Measurements from ENCODE around the gene ALS2. TPM values are rescaled to one million over a fixed set of nuclear protein-coding genes. Genes with fewer than 3 reads are reported as not detected.

ALS2 gene
- total and polyA plus RNA-seq, 2 of the 8 experiments (the other 6 are each of a cell fraction or from before 2014, with no cell fraction given): 12.1 to 34.5 TPM

DNA sequence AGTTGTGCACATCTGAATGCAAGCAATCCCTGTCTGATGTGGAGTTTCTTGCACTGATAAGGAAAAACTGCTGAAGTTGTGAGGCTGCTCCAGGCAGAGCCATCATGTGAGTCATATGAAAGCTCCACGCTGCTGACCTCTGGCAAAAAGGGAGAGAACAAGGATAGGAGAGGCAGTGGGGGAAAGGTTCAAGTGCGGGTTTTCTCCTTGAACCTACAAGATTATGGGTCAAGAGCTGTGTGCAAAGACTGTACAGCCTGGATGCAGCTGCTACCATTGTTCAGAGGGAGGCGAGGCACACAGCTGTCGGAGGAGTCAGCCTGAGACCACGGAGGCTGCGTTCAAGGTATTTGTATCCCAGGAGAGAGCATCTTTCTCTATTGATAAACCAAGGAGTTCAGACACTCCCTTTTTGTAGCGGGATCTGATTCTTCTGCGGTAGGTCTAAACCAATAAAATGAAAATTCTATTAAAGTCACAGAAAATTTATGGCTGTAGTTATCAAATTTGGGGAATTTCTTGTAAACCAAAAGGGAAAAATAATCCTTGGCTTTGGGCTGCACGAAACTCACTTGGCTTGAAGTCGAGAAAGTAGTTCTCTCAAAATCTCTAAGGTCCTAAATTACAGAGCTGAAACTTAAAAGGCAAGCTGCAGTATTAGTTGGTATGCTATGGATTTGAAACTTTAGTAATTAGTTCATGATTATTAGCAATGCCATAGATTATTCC, 25.9 kb upstream of the ALS2 start, which contains the start of gene CDK15 (continued):
- TF ChIP-seq, protein P1, sequence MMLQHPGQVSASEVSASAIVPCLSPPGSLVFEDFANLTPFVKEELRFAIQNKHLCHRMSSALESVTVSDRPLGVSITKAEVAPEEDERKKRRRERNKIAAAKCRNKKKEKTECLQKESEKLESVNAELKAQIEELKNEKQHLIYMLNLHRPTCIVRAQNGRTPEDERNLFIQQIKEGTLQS (IDR thresholded peaks at IDR 0.05; ENCODE audit: insufficient read depth, low read depth, low read length): no peak
- TF ChIP-seq ASH2L (IDR thresholded peaks at IDR 0.05; ENCODE audit: low read length) (no peak), RNF2 (IDR thresholded peaks at IDR 0.05; ENCODE audit: borderline replicate concordance, low read depth, low read length, missing control alignments, poor library complexity, severe bottlenecking) (no peak), SP1 (IDR thresholded peaks at IDR 0.05; ENCODE audit: low read depth, low read length) (no peak), CTBP2 (IDR thresholded peaks at IDR 0.05; ENCODE audit: borderline replicate concordance, insufficient read depth, insufficient read length, low read length) (no peak), TAF1 (IDR thresholded peaks at IDR 0.05; ENCODE audit: low read depth, low read length) (no peak)
- TF ChIP-seq, protein P2, sequence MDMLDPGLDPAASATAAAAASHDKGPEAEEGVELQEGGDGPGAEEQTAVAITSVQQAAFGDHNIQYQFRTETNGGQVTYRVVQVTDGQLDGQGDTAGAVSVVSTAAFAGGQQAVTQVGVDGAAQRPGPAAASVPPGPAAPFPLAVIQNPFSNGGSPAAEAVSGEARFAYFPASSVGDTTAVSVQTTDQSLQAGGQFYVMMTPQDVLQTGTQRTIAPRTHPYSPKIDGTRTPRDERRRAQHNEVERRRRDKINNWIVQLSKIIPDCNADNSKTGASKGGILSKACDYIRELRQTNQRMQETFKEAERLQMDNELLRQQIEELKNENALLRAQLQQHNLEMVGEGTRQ (IDR thresholded peaks at IDR 0.05; ENCODE audit: low read length): no peak

Data from H1 (cell line).